ENCODE results near the gene SUFU. TPM values are rescaled to one million over a fixed set of nuclear protein-coding genes. Genes with fewer than 3 reads are reported as not detected.

Gene SUFU
- total and polyA plus RNA-seq, 2 donors (not counting 1 experiment from before 2014, with no cell fraction given), result 4.8 to 13.3 TPM

DNA sequence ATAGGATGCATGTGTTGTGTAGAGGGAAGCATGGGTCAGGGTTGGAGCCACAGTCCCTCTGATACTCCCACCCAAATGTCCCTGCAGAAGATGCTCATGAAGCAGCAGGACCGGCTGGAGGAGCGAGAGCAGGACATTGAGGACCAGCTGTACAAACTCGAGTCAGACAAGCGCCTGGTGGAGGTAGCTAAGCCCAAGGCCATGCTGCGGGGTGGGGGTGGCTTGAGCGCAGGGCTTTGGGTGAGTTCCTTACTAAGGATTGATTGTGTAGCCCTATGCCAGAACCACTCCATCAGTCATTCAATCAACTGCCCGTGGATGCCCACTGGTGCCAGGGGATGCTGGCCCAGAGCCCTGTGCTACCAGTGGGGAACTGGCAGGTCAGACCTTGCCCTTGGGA, 150.8 kb downstream of the SUFU start:
- no peaks in the 10 kb centered on the region for H3K27me3 Mint-ChIP-seq
- H3K9me3 ChIP-seq (ENCODE audit: control extremely low read depth in 1 of 3, control insufficient read depth in 2 of 3, insufficient read depth in 1 of 3, low read length in 2 of 3), result no peaks in the 10 kb centered on the region
- POLR2A ChIA-PET, result interaction anchor here (3.6 kb wide), 1 partner anchor 9 kb away, joined by 15 read pairs; the partner anchor contains the start of gene TRIM8
- H3K9ac ChIP-seq (ENCODE audit: low read length), result no peak overlapping the region
- no peak overlapping the region for H3K4me3 ChIP-seq (ENCODE audit: control extremely low read depth in 1 of 5, extremely low read depth in 1 of 5, insufficient read depth in 1 of 5, low read depth in 2 of 5, low read length in 4 of 5)
- TF ChIP-seq, protein P1, sequence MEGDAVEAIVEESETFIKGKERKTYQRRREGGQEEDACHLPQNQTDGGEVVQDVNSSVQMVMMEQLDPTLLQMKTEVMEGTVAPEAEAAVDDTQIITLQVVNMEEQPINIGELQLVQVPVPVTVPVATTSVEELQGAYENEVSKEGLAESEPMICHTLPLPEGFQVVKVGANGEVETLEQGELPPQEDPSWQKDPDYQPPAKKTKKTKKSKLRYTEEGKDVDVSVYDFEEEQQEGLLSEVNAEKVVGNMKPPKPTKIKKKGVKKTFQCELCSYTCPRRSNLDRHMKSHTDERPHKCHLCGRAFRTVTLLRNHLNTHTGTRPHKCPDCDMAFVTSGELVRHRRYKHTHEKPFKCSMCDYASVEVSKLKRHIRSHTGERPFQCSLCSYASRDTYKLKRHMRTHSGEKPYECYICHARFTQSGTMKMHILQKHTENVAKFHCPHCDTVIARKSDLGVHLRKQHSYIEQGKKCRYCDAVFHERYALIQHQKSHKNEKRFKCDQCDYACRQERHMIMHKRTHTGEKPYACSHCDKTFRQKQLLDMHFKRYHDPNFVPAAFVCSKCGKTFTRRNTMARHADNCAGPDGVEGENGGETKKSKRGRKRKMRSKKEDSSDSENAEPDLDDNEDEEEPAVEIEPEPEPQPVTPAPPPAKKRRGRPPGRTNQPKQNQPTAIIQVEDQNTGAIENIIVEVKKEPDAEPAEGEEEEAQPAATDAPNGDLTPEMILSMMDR (IDR thresholded peaks at IDR 0.05), result no peak
- TF ChIP-seq EZH2 (IDR thresholded peaks at IDR 0.05; ENCODE audit: borderline replicate concordance, insufficient read depth, low read depth, low read length, poor library complexity, severe bottlenecking), result no peak
- H3K36me3 ChIP-seq (replicated peaks in 1 of 2; ENCODE audit: control extremely low read depth in 1 of 2, control insufficient read depth in 1 of 2, extremely low read depth in 1 of 2, insufficient read depth in 2 of 2, low read length in 1 of 2), result peaks cover 1 to 48% of the 10 kb centered on the region in 2 experiments
- intact Hi-C loops (cut with micrococcal nuclease), result no loop called here
- peaks cover 53% of the 10 kb centered on the region for H3K79me2 ChIP-seq (ENCODE audit: control insufficient read depth, insufficient read depth, low read length)
- CTCF ChIA-PET, result interaction anchor here (1.4 to 3.4 kb wide), 3 partner anchors 9 to 25 kb away, joined by 11 to 14 read pairs (median 12); partner anchors contain the start of gene TRIM8
- H2AFZ ChIP-seq (ENCODE audit: insufficient read depth, low read depth, low read length, poor library complexity, severe bottlenecking), result no peak overlapping the region
- H3K27me3 ChIP-seq (replicated peaks in 1 of 4; ENCODE audit: control extremely low read depth in 1 of 4, control insufficient read depth in 3 of 4, insufficient read depth in 4 of 4, low read length in 3 of 4), result no peaks in the 10 kb centered on the region
- H3K27ac Mint-ChIP-seq, result peak overlapping the region; percentile 41
- H3K27ac ChIP-seq (ENCODE audit: low read length in 2 of 2), result no peak overlapping the region
- no peak overlapping the region for H3K4me2 ChIP-seq (replicated peaks; ENCODE audit: low read depth, low read length, poor library complexity, severe bottlenecking)
- ATAC-seq (ENCODE audit: low read depth) (no peak), DNase-seq (no peak)
- peaks cover 50% of the 10 kb centered on the region for H3K4me1 Mint-ChIP-seq
- no peaks in the 10 kb centered on the region for H3K9me3 Mint-ChIP-seq (ENCODE audit: insufficient read depth)
- no peak overlapping the region for H3K4me3 Mint-ChIP-seq
- 98% methylated on average over 4 of the region's 7 CpGs for WGBS (ENCODE audit: insufficient coverage)
- H3K4me1 ChIP-seq (ENCODE audit: control insufficient read depth in 2 of 2, insufficient read depth in 2 of 2, low read length in 2 of 2), result peaks cover 42 to 44% of the 10 kb centered on the region in 2 donors
- H4K20me1 ChIP-seq (ENCODE audit: control insufficient read depth, insufficient read depth, low read length, poor library complexity, severe bottlenecking), result peaks cover 71% of the 10 kb centered on the region

DNA sequence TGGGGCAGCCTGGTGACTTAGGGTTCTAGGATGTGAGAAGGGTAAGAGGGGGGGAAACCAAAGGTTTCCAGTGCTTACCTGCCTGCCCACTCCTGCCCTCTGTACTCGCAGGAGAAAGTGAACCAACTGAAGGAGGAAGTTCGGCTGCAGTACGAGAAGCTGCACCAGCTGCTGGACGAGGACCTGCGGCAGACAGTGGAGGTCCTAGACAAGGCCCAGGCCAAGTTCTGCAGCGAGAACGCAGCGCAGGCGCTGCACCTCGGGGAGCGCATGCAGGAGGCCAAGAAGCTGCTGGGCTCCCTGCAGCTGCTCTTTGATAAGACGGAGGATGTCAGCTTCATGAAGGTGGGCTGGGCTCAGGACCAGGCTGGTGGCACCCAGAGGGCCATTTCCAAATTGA, 151.2 kb downstream of the SUFU start:
- intact Hi-C loops (cut with micrococcal nuclease), result no loop called here
- Mint-ChIP-seq H3K4me1 (peaks cover 46% of the 10 kb centered on the region), H3K27ac (no peak overlapping the region), H3K9me3 (ENCODE audit: insufficient read depth) (no peaks in the 10 kb centered on the region), H3K4me3 (no peak overlapping the region), H3K27me3 (no peaks in the 10 kb centered on the region)
- no peak for TF ChIP-seq EZH2 (IDR thresholded peaks at IDR 0.05; ENCODE audit: borderline replicate concordance, insufficient read depth, low read depth, low read length, poor library complexity, severe bottlenecking)
- TF ChIP-seq, protein P1 (IDR thresholded peaks at IDR 0.05), result no peak
- H3K36me3 ChIP-seq (replicated peaks in 1 of 2; ENCODE audit: control extremely low read depth in 1 of 2, control insufficient read depth in 1 of 2, extremely low read depth in 1 of 2, insufficient read depth in 2 of 2, low read length in 1 of 2), result peaks cover 1 to 48% of the 10 kb centered on the region in 2 experiments
- H3K9me3 ChIP-seq (ENCODE audit: control extremely low read depth in 1 of 3, control insufficient read depth in 2 of 3, insufficient read depth in 1 of 3, low read length in 2 of 3), result no peaks in the 10 kb centered on the region
- ATAC-seq (ENCODE audit: low read depth) (no peak), DNase-seq (no peak)
- no peak overlapping the region for H3K4me2 ChIP-seq (replicated peaks; ENCODE audit: low read depth, low read length, poor library complexity, severe bottlenecking)
- ChIA-PET CTCF (interaction anchor here (1.3 to 3.4 kb wide), 2 partner anchors 23 to 24 kb away, joined by 4 to 14 read pairs; no protein-coding TSS in a partner anchor), POLR2A (interaction anchor here (3.6 kb wide), 1 partner anchor 10 kb away, joined by 15 read pairs; the partner anchor contains the start of gene TRIM8)
- H3K79me2 ChIP-seq (ENCODE audit: control insufficient read depth, insufficient read depth, low read length), result peaks cover 49% of the 10 kb centered on the region
- H3K4me1 ChIP-seq (ENCODE audit: control insufficient read depth in 2 of 2, insufficient read depth in 2 of 2, low read length in 2 of 2), result peaks cover 38 to 40% of the 10 kb centered on the region in 2 donors
- H3K27me3 ChIP-seq (replicated peaks in 1 of 4; ENCODE audit: control extremely low read depth in 1 of 4, control insufficient read depth in 3 of 4, insufficient read depth in 4 of 4, low read length in 3 of 4), result no peaks in the 10 kb centered on the region
- no peak overlapping the region for H2AFZ ChIP-seq (ENCODE audit: insufficient read depth, low read depth, low read length, poor library complexity, severe bottlenecking)
- no peak overlapping the region for H3K27ac ChIP-seq (ENCODE audit: low read length in 2 of 2)
- WGBS (ENCODE audit: insufficient coverage), result 97% methylated on average over 12 of the region's 12 CpGs
- H4K20me1 ChIP-seq (ENCODE audit: control insufficient read depth, insufficient read depth, low read length, poor library complexity, severe bottlenecking), result peaks cover 66% of the 10 kb centered on the region
- H3K4me3 ChIP-seq (ENCODE audit: control extremely low read depth in 1 of 5, extremely low read depth in 1 of 5, insufficient read depth in 1 of 5, low read depth in 2 of 5, low read length in 4 of 5), result no peak overlapping the region
- H3K9ac ChIP-seq (ENCODE audit: low read length), result no peak overlapping the region

Measured in B cell (primary cell).